Measurements from ENCODE around the gene STOX2. TPM values are rescaled to one million over a fixed set of nuclear protein-coding genes. Genes with fewer than 3 reads are reported as not detected.

The STOX2 gene
- polyA plus RNA-seq, 1 of the 3 experiments (the other 2 are of a cell fraction): 0.16 TPM

GRCh38 chr4:183912585-183912984 lies 7.5 kb downstream of the STOX2 start:
- Histone ChIP-seq H3K79me2 (ENCODE audit: insufficient read depth) (no peaks in the 10 kb centered on the region), H2AFZ (ENCODE audit: low read depth) (no peak overlapping the region), H3K4me2 (no peak overlapping the region), H3K9ac (no peak overlapping the region), H3K27me3 (ENCODE audit: insufficient read depth) (peaks cover 14% of the 10 kb centered on the region), H3K9me2 (no peaks in the 10 kb centered on the region), H3K4me3 (ENCODE audit: low read depth in 2 of 2, low read length in 1 of 2) (no peak overlapping the region), H3K4me1 (ENCODE audit: control insufficient read depth in 1 of 2, insufficient read depth in 2 of 2, low read depth in 1 of 2, low read length in 1 of 2) (peaks cover 0 to 14% of the 10 kb centered on the region in 2 experiments; a peak in 2 of 4 replicates), H4K20me1 (ENCODE audit: insufficient read depth) (no peaks in the 10 kb centered on the region), H3F3A (replicated peaks; ENCODE audit: insufficient read depth) (no peaks in the 10 kb centered on the region), H3K27ac (ENCODE audit: low read depth in 2 of 2, low read length in 1 of 2) (no peak overlapping the region), H3K9me3 (no peaks in the 10 kb centered on the region), H3K36me3 (replicated peaks in 1 of 2; ENCODE audit: control insufficient read depth in 1 of 2, insufficient read depth in 2 of 2, low read length in 1 of 2) (no peaks in the 10 kb centered on the region)
- WGBS (ENCODE audit: low lambda C conversion rate): 70% methylated on average over 8 of the region's 8 CpGs
- TF ChIP-seq RCOR1 (IDR thresholded peaks at IDR 0.05; ENCODE audit: low read length) (no peak), TEAD4 (IDR thresholded peaks at IDR 0.05; ENCODE audit: borderline replicate concordance, insufficient read depth) (no peak), USF2 (IDR thresholded peaks at IDR 0.05; ENCODE audit: borderline replicate concordance, low read depth, low read length) (no peak), SIN3A (IDR thresholded peaks at IDR 0.05; ENCODE audit: borderline replicate concordance, low read depth, low read length) (no peak), TCF12 (IDR thresholded peaks at IDR 0.05) (no peak), MEF2A (IDR thresholded peaks at IDR 0.05; ENCODE audit: borderline replicate concordance, low read depth) (no peak), YY1 (IDR thresholded peaks at IDR 0.05; ENCODE audit: low read depth) (no peak), CTCF (IDR thresholded peaks at IDR 0.05) (no peak)
- no peak for DNase-seq
- ChIA-PET CTCF (interaction anchor here (1.0 to 1.1 kb wide), 2 partner anchors 72 to 187 kb away, joined by 4 read pairs; no protein-coding TSS in a partner anchor), POLR2A (no interaction called here)

- 56% methylated on average over 6 of the region's 6 CpGs for WGBS (ENCODE audit: low lambda C conversion rate)
- CTCF ChIA-PET: interaction anchor here (2.2 kb wide), 1 partner anchor 75 kb away, joined by 5 read pairs; no protein-coding TSS in a partner anchor
- no peak for TF ChIP-seq FOSL2 (IDR thresholded peaks at IDR 0.05; ENCODE audit: borderline replicate concordance, low read depth)
- TF ChIP-seq USF2 (IDR thresholded peaks at IDR 0.05; ENCODE audit: borderline replicate concordance, low read depth, low read length): no peak
- TF ChIP-seq USF1 (IDR thresholded peaks at IDR 0.05; ENCODE audit: borderline replicate concordance, low read depth): no peak
- TF ChIP-seq CHD2 (IDR thresholded peaks at IDR 0.05; ENCODE audit: low read length, partially characterized antibody): no peak
- TF ChIP-seq SMC3 (IDR thresholded peaks at IDR 0.05; ENCODE audit: low read depth, low read length): no peak
- no peak for TF ChIP-seq FOXM1 (IDR thresholded peaks at IDR 0.05; ENCODE audit: low read depth)
- TF ChIP-seq ELF1 (IDR thresholded peaks at IDR 0.05): no peak
- TF ChIP-seq TEAD4 (IDR thresholded peaks at IDR 0.05; ENCODE audit: borderline replicate concordance, insufficient read depth): no peak
- no peak for TF ChIP-seq TCF12 (IDR thresholded peaks at IDR 0.05)
- TF ChIP-seq RCOR1 (IDR thresholded peaks at IDR 0.05; ENCODE audit: low read length): no peak
- no peak for TF ChIP-seq POLR2AphosphoS5 (IDR thresholded peaks at IDR 0.05; ENCODE audit: low read depth, low read length)
- TF ChIP-seq PBX3 (IDR thresholded peaks at IDR 0.05): no peak
- no peak for TF ChIP-seq MEF2A (IDR thresholded peaks at IDR 0.05; ENCODE audit: borderline replicate concordance, low read depth)
- TF ChIP-seq GABPA (IDR thresholded peaks at IDR 0.05; ENCODE audit: low read depth): no peak
- no peak for TF ChIP-seq EZH2phosphoT487 (IDR thresholded peaks at IDR 0.05; ENCODE audit: borderline replicate concordance, low read depth)
- TF ChIP-seq RFX5 (IDR thresholded peaks at IDR 0.05; ENCODE audit: low read length): no peak
- TF ChIP-seq MAX (IDR thresholded peaks at IDR 0.05; ENCODE audit: low read depth): no peak
- no peak for TF ChIP-seq IRF3 (IDR thresholded peaks at IDR 0.05; ENCODE audit: low read depth, low read length)
- no peak for DNase-seq
- Histone ChIP-seq H3K9me3 (no peaks in the 10 kb centered on the region), H4K20me1 (ENCODE audit: insufficient read depth) (no peaks in the 10 kb centered on the region), H3K4me3 (ENCODE audit: low read depth in 2 of 2, low read length in 1 of 2) (no peak overlapping the region), H3K27me3 (ENCODE audit: insufficient read depth) (no peaks in the 10 kb centered on the region), H3K36me3 (replicated peaks in 1 of 2; ENCODE audit: control insufficient read depth in 1 of 2, insufficient read depth in 2 of 2, low read length in 1 of 2) (no peaks in the 10 kb centered on the region), H3K9ac (no peak overlapping the region), H3K79me2 (ENCODE audit: insufficient read depth) (no peaks in the 10 kb centered on the region), H3K9me2 (no peaks in the 10 kb centered on the region), H3K4me2 (no peak overlapping the region), H3K27ac (ENCODE audit: low read depth in 2 of 2, low read length in 1 of 2) (no peak overlapping the region), H3F3A (replicated peaks; ENCODE audit: insufficient read depth) (no peaks in the 10 kb centered on the region), H3K4me1 (ENCODE audit: control insufficient read depth in 1 of 2, insufficient read depth in 2 of 2, low read depth in 1 of 2, low read length in 1 of 2) (peaks cover 0 to 23% of the 10 kb centered on the region in 2 experiments; a peak in 1 of 4 replicates), H2AFZ (ENCODE audit: low read depth) (no peak overlapping the region)
- POLR2A ChIA-PET: no interaction called here
These were observed 10.9 kb downstream of the STOX2 start for GRCh38 chr4:183915976-183916375.

Measured in SK-N-SH (cell line).